K562 (cell line): ENCODE measurements around the gene PRRC2C. TPM values are rescaled to one million over a fixed set of nuclear protein-coding genes. Genes with fewer than 3 reads are reported as not detected.

ENCODE experiments used
- ATAC-seq: fragments of 200-7000 bp; cut with Tn5 transposase; 3 replicates; pipeline ENCODE4 v1.9.1; 2020; ENCODE audit warnings: moderate library complexity
- BruUV-seq: library from RNA; stranded (reverse); fragments of 400-500 nt; replicated peaks from 2 replicates; lab custom pipeline; 2021; lab: Mats Ljungman, UMichigan
- CTCF ChIA-PET: fragments of 300-600 bp; formaldehyde crosslinking; extraction: SDS; loops from one replicate; lab custom pipeline; 2021; ENCODE audit warnings: low intra/inter-chr PET ratio; lab: Yijun Ruan, JAX
- POLR2A ChIA-PET: fragments of 300-600, 350-650 bp; sonication (Branson Sonifier 250); formaldehyde crosslinking; extraction: SDS; loops from one replicate; lab custom pipeline; 2021; ENCODE audit warnings: antibody characterized with exemption, inconsistent platforms; lab: Yijun Ruan, JAX
- DNase-seq, 4 experiments: peaks; one replicate each; pipeline versions ENCODE4 v3.0.0 to v3.0.0-alpha.2; 2011 to 2018; ENCODE audit warnings: low spot score in 3 of 4, mixed read lengths in 3 of 4; ENCODE audit errors: extremely low read depth in 1 of 4
- FAIRE-seq: peaks from 2 replicates; lab custom pipeline; 2011; peaks lifted over from hg19 to GRCh38; lab: Jason Lieb, UNC
- H2AFZ ChIP-seq: 2 replicates; pipeline ENCODE4 v1.6.0; 2011; ENCODE audit warnings: low read depth, low read length, control low read depth, inconsistent platforms
- H3K27ac ChIP-seq: fragments of 200-600 bp; 3 replicates; pipeline ENCODE4 v1.8.0; 2011; ENCODE audit warnings: low read depth, mild to moderate bottlenecking, control low read depth, inconsistent platforms, low read length, moderate library complexity, mixed read lengths; ENCODE audit errors: extremely low read depth
- H3K27me3 ChIP-seq, 2 experiments: fragments of 300-600 bp in 1 of 2; 2 replicates in 1 of 2; 3 replicates in 1 of 2; pipeline versions ENCODE4 v1.6.0 to v1.8.0; 2011; ENCODE audit warnings: inconsistent platforms in 2 of 2, low read length in 2 of 2, mild to moderate bottlenecking in 1 of 2, mixed read lengths in 1 of 2, moderate library complexity in 1 of 2; ENCODE audit not compliant: control insufficient read depth in 2 of 2, insufficient read depth in 2 of 2
- H3K36me3 ChIP-seq: fragments of 300-600 bp; 3 replicates; pipeline ENCODE4 v1.8.0; 2011; ENCODE audit warnings: mild to moderate bottlenecking, low read length, inconsistent platforms; ENCODE audit not compliant: control insufficient read depth, insufficient read depth
- H3K4me1 ChIP-seq, 2 experiments: fragments of 200-600 bp in 1 of 2; replicated peaks in 1 of 2; 2 replicates in 1 of 2; 3 replicates in 1 of 2; pipeline versions ENCODE4 v1.5.1 to v1.8.0; 2011; ENCODE audit warnings: inconsistent platforms in 2 of 2, low read length in 2 of 2, mild to moderate bottlenecking in 1 of 2, mixed read lengths in 1 of 2, moderate library complexity in 1 of 2; ENCODE audit not compliant: control insufficient read depth in 2 of 2, insufficient read depth in 2 of 2
- H3K4me2 ChIP-seq: 2 replicates; pipeline ENCODE4 v1.6.1; 2011; ENCODE audit warnings: low read length, control low read depth, inconsistent platforms, mixed read lengths; ENCODE audit not compliant: insufficient read depth
- H3K4me3 ChIP-seq: fragments of 200-600 bp; sonication (generic), shearing (Covaris generic); 2 replicates; pipeline ENCODE4 v1.5.1; 2016; ENCODE audit warnings: control low read depth, inconsistent platforms
- H3K79me2 ChIP-seq: fragments of 200-600 bp; 3 replicates; pipeline ENCODE4 v1.8.0; 2011; ENCODE audit warnings: low read length, inconsistent platforms; ENCODE audit not compliant: control insufficient read depth, insufficient read depth
- H3K9ac ChIP-seq, 2 experiments: 2 replicates each; pipeline versions ENCODE4 v1.6.0 to v1.6.1; 2011; ENCODE audit warnings: low read depth in 2 of 2, low read length in 2 of 2, control low read depth in 1 of 2, inconsistent platforms in 1 of 2, mild to moderate bottlenecking in 1 of 2, mixed read lengths in 1 of 2; ENCODE audit not compliant: insufficient read depth in 1 of 2
- H3K9me1 ChIP-seq: one replicate; pipeline ENCODE4 v1.6.0; 2011; ENCODE audit warnings: inconsistent platforms, mild to moderate bottlenecking, low read length, moderate library complexity; ENCODE audit not compliant: control insufficient read depth, insufficient read depth
- H3K9me3 ChIP-seq: replicated peaks from 2 replicates; pipeline ENCODE4 v1.5.1; 2011; ENCODE audit warnings: low read depth, low read length, inconsistent platforms; ENCODE audit not compliant: control insufficient read depth, insufficient read depth
- H4K20me1 ChIP-seq: replicated peaks from 2 replicates; pipeline ENCODE4 v1.6.1; 2011; ENCODE audit warnings: low read length, inconsistent platforms, mixed read lengths; ENCODE audit not compliant: control insufficient read depth, insufficient read depth
- ETV1 ChIP-seq: fragments of 450-650 bp; conservative IDR thresholded peaks from 2 replicates; pipeline ENCODE4 v1.6.1; 2016; ENCODE audit warnings: missing genetic modification characterization, control low read depth, low read depth, missing compliant biosample characterization
- NFIC ChIP-seq: fragments of 450-650 bp; IDR thresholded peaks from 2 replicates; pipeline ENCODE4 v1.6.1; 2017; ENCODE audit warnings: mild to moderate bottlenecking, inconsistent platforms
- PML ChIP-seq: IDR thresholded peaks from 2 replicates; pipeline ENCODE4 v1.6.1; 2012; ENCODE audit warnings: low read length, inconsistent platforms
- WGBS: fragments of 100-300 bp; shearing (Covaris generic); methylation state at CpG from one replicate; pipeline ENCODE4 v1.1.6; 2016; ENCODE audit warnings: low coverage, mixed read lengths; ENCODE audit not compliant: insufficient coverage; ENCODE audit errors: missing lambda C conversion rate; 5-methylcytosine and 5-hydroxymethylcytosine counted together
- in situ Hi-C: fragments of 300-500 bp; cut with MboI; formaldehyde crosslinking; loops from 4 replicates; pipeline ENCODE4 v1.15.0; 2018; ENCODE audit warnings: inconsistent platforms, mixed read lengths
- intact Hi-C: fragments of 100-400 bp; cut with micrococcal nuclease; formaldehyde crosslinking; loops from 2 replicates; pipeline ENCODE4 v1.14.2; 2022
- polyA plus RNA-seq, 8 experiments: library from polyadenylated mRNA; depleted of rRNA in 4 of 8; stranded (reverse) in 5 of 8; unstranded in 3 of 8; fragments of >200 nt; fragmentation: Nextera tagmentation in 2 of 8; fragmentation: Illumina TruSeq in 1 of 8; extraction: Ambion mirVana in 2 of 8; extraction: Trizol in 1 of 8; gene quantifications; 2 replicates each; pipeline versions ENCODE4 v1.2.1 to v1.2.3, GENCODE V29; 2011 to 2014; ENCODE audit warnings: inconsistent platforms in 1 of 8, missing spikeins in 1 of 8
- total RNA-seq, 7 experiments: library from RNA; depleted of rRNA in 6 of 7; stranded (reverse); fragments of >200 nt in 6 of 7; fragmentation: Illumina TruSeq in 2 of 7; extraction: Trizol in 2 of 7; gene quantifications; 2 replicates each; pipeline versions ENCODE4 v1.2.1 to v1.2.3, GENCODE V29; 2011 to 2021; ENCODE audit warnings: low replicate concordance in 1 of 7
- TF ChIP-seq, protein P1 (sequence below): sonication (generic); IDR thresholded peaks from 2 replicates; pipeline ENCODE4 v1.6.1; 2016

The PRRC2C gene
- total and polyA plus RNA-seq, 9 of the 15 experiments (the other 6 are each of a cell fraction or from before 2014, with no cell fraction given) = 61.9 to 237 (median 105) TPM

DNA sequence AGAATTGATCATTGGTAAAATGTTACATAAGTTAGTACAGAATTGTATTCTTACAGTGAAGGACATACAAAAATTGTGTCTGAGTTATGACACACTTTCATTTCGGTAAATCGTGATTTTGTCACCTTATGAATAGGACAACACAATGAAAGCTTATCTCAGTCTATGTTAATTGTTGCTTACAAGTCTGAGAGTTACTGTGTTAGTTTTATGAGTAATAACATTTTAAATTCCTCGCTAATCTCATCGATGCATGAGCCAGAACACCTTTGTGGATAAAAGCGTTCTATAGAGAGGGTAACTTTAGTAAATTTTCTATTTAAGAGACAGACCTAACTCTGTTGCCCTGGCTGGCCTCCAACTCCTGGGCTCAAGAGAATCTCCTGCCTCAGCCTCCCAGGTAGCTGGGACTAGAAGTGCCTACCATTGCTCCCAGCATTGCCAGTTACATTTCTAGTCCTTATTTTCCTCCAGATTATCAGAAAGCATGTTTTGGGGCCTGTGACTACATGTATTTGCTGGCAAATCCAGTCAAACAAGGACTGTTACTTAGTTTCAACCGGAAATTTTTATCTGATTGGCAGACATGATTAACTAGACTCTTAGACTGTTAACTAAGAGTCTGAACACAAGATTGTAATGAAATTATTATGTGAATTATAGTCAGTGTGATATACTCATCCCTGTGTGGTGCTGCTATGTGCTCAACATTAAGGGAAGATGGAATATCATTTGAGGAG, 3.0 kb downstream of the PRRC2C start:
- CTCF ChIA-PET = no interaction called here

More for the DNA sequence above, 3.0 kb downstream of the PRRC2C start:
- POLR2A ChIA-PET = interaction anchor here (1.2 to 5.2 kb wide), 3 partner anchors 11 to 253 kb away, joined by 3 to 34 read pairs (median 6); partner anchors contain the start of gene VAMP4
- H3K9ac ChIP-seq = peak overlapping the region; percentile 66 to 92; a peak in 3 of 4 replicates
- peaks cover 87% of the 10 kb centered on the region for H3K79me2 ChIP-seq
- intact Hi-C loops = loop anchor here (10.0 kb wide), 3 partner anchors 226 to 496 kb away; partner anchors contain the start of gene VAMP4
- 7% methylated on average over 6 of the region's 6 CpGs for WGBS
- H3K36me3 ChIP-seq = peaks cover 43% of the 10 kb centered on the region
- H3K9me1 ChIP-seq = no peaks in the 10 kb centered on the region
- TF ChIP-seq ETV1 (tag) (0 out of 2 replicates have a peak, but pooled peaks have one; percentile 25), NFIC (peak; percentile 39; the same call in 1 of the 2 replicates), PML (no peak)
- TF ChIP-seq, protein P1, sequence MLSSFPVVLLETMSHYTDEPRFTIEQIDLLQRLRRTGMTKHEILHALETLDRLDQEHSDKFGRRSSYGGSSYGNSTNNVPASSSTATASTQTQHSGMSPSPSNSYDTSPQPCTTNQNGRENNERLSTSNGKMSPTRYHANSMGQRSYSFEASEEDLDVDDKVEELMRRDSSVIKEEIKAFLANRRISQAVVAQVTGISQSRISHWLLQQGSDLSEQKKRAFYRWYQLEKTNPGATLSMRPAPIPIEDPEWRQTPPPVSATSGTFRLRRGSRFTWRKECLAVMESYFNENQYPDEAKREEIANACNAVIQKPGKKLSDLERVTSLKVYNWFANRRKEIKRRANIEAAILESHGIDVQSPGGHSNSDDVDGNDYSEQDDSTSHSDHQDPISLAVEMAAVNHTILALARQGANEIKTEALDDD = peak; percentile 83
- no peaks in the 10 kb centered on the region for H3K9me3 ChIP-seq
- H2AFZ ChIP-seq = no peak overlapping the region
- H3K27ac ChIP-seq = peak overlapping the region; percentile 18; the same call in 1 of the 3 replicates
- H3K27me3 ChIP-seq = no peaks in the 10 kb centered on the region
- FAIRE-seq = no peak
- in situ Hi-C loops = no loop called here
- peaks cover 3 to 13% of the 10 kb centered on the region in 2 experiments; a peak in 4 of 5 replicates for H3K4me1 ChIP-seq
- no peak for ATAC-seq
- no TSS peak for BruUV-seq
- peaks cover 57% of the 10 kb centered on the region for H4K20me1 ChIP-seq
- DNase-seq = no peak
- peak overlapping the region; percentile 52 for H3K4me2 ChIP-seq
- H3K4me3 ChIP-seq = peak overlapping the region; percentile 91; the same call in 1 of the 2 replicates
